ENCODE data around the gene TFPT.
A peak's percentile ranks its signal among the peaks of the same experiment; 100 is the strongest.
"Not testable (repeated sequence)": the region's sequence is repeated elsewhere in the genome, so short reads cannot be mapped to it uniquely, and the experiment has no call there.

Gene TFPT

DNA sequence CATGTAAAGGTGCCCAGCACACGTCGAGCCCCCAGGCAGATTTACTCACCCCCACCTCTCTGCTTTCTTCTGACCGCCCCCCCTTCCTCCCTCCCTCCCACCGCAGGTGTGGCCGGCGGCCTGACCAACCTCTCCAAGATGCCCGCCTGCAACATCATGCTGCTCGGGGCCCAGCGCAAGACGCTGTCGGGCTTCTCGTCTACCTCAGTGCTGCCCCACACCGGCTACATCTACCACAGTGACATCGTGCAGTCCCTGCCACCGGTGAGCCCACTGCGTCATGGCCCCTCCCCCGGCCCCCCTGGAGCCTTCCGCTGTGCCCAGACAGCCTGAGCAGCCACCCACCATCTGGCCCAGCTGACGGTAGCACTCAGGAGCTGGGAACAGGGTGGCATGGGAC lies 8.9 kb upstream of the TFPT start:
- no peak for DNase-seq (ENCODE audit: low read depth in 2 of 3, low spot score in 1 of 3)

DNA sequence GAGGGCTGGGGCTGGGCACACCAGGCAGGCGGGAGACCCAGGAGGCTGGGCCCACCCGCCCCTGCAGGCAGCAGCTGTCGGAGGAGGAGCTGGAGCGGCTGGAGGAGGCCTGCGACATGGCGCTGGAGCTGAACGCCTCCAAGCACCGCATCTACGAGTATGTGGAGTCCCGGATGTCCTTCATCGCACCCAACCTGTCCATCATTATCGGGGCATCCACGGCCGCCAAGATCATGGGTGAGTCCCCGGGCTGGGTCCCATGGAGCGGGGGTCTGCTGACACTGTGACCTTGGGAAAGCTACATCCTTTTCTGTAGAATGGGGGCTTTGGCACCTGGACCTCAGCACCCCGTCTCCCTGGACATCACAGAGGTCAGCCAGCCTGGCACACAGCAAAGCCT lies 8.2 kb upstream of the TFPT start:
- DNase-seq (ENCODE audit: low read depth in 2 of 3, low spot score in 1 of 3): no peak

DNA sequence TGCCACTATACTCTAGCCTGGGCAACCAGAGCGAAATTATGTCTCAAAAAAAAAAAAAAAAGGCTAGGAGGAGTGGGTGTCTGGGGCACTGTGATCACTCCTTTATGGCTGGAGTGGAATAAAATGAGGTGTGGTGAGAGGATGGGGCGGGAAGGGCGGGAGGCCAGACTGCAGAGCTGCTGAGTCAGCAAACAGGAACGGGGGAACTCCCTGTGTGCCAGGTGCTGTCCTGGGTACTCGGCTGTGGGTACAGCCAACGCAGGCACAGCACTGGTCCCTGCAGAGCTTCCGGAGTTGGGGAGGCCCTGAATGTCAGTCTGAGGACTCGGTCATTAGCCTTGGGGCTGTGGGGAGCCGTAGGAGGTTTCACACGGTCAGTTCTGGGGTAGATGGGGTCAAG lies 5.8 kb upstream of the TFPT start:
- DNase-seq (ENCODE audit: low read depth in 2 of 3, low spot score in 1 of 3): no peak

DNA sequence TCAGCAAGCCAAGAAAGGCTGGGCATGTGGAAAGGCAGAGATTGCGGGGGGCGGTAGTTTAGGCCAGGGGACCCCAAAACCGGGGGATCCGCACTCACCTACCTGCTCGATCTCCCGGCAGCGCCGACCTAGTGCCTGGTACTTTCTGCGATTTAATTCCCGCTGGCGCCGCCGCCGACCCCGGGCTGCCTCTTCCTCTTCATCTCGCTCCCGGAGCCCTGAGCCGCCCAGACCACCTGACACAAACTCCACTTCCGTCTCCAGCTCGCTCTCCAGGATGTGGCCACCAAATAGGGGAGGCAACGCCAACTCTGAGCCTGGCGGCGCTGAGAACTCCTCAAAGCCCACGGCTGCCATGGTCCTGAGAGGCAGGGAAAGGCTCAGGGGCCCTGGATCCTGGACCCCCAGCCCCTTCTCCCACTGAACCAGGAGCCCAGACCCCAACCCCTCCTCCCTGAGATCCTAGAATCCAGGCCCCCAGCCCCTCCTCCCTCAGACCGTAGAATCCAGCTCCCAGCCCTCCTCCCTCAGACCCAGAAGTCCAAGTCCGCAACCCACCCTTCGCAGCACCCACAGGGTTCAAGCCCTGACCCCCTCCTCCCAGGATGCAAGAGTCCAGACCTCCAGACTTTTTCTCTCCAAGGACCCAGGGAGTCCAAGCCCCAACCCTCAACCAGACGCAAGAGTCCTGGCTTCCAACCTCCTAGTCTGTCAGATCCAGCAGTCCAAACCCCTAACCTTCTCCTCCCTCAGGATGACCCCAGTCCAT lies 933 bp downstream of the TFPT start:
- DNase-seq (ENCODE audit: low read depth in 2 of 3, low spot score in 1 of 3): no peak

DNA sequence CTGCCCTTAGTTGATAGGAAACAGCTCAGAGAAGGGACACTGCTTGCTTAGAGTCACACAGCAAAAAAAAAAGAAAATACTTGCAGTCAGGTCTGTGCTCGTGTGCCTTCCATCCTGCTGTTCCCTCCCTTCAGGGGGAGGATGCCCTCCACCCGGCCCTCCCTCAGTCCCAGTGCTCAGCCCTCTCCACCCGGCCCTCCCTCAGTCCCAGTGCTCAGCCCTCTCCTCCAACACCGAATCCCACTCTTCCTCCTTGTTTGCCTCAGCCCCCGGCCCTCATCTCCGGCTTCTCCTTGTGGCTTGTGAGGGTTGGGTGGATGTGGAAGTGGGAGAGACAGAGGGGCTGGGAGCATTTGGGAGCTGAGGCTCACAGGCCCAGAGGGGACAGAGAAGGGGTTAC lies 5.8 kb downstream of the TFPT start:
- no peak for DNase-seq (ENCODE audit: low read depth in 2 of 3, low spot score in 1 of 3)

DNA sequence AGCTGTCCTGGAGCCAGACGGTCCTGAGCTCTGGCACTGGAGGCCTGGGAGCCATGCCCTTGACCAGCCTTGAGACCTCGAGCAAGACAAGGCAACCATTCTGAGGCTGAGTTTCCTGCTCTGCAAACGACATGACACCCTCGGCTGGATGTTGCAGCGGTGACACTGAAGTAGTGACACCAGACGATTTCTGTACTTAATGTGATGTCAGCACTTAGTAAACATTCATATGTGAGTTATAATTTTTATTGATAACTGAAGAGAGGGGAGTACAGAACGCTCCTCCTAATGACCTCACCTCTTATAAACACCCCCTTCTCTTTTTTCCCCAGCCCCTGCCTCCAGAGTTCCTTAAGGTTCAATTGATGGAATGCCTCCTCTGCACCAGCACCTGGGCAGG lies 7.0 kb downstream of the TFPT start:
- no peak for DNase-seq (ENCODE audit: low read depth in 2 of 3, low spot score in 1 of 3)

DNA sequence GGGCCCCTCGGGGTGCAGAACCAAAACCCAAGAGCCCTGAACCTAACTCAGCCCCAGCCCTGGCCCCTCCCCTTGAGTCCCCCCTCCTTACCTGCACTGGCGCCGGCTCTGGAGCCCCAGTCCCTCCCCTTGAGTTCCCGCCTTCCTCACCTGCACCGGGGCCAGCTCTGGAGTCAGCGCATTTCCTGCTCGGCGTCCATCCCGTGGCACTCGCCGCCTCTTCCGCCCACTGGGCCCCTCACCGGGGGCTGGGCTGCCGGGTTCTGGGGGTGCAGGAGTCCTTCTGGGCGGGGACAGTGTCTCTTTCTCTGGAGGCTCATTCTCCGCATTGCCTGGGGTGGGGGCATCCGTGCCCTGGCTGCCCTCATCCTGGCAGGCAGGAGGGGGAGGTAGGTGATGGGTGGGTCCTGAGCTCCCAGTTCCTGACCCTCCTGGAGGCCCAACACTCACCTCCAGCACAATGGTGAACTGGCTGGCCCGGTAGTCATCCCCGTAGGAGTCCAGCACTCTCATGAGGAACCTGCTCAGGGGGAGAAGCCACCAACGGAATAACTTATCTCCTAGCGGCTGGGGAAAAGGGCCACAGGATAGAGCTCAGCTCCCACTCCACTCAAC lies 7.5 kb downstream of the TFPT start:
- no peak for DNase-seq (ENCODE audit: low read depth in 2 of 3, low spot score in 1 of 3)

DNA sequence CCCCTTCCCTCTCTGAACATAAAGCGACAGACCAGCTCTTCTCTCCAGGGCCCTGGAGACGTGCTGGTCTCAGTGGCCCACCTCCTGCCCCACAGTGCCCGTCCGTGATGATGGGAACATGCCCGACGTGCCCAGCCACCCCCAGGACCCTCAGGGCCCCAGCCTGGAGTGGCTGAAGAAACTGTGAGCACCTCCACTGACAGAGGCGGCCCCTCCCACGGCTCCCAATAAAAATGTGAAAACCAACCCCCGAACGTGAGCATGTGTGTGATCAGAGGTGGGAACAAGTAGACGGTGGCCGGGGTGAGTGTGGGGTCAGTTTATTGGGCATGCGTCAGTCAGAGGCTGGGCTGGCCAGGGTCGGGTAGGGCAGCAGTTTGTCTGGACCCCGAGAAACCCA lies 8.7 kb downstream of the TFPT start:
- no peak for DNase-seq (ENCODE audit: low read depth in 2 of 3, low spot score in 1 of 3)

DNA sequence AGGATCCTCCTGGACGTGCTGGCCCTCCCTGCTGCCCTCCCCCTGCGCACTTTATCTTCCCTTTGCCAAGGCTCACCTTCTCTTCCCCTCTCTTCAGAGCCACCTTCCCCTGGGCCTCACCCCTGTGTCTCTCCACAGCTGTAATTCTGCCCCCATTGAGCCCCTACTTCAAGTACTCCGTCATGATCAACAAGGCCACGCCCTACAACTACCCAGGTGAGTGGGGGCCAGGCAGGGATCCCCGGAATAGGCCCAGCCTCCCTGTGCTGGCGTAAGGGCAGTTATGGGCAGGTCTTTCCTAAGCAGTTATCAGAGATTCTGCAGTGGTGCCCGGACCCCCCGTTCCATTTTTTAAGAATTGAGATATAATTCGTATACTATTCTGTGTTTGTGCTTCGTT lies 9.7 kb downstream of the TFPT start:
- DNase-seq (ENCODE audit: low read depth in 2 of 3, low spot score in 1 of 3): no peak

DNA sequence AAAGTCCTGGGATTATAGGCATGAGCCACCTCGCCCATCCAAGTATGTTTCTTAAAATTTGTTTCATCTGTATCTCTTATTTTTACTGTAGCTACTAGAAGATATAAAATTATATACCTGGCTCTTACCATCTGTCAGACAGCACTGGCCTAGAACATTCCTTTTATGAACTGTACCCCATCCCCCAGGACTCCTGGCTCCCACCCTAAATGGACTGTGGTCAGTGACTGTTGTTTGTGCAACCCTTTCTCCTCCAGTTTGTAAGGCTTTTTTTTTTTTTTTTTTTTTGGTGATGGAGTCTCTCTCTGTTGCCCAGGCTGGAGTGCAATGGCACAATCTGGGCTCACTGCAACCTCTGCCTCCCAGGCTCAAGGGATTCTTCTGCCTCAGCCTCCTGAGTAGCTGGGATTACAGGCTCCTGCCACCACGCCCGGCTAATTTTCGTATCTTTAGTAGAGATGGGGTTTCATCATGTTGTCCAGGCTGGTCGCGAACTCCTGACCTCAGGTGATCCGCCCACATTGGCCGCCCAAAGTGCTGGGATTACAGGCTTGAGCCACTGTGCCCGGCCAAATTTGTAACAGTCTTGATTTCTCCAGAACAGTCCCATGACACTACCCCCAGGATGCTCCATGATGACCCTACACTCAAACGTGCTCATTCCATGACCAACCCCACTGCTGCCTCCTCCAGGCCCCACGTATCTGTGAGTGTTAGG lies 10.3 kb downstream of the TFPT start:
- DNase-seq (ENCODE audit: low read depth in 2 of 3, low spot score in 1 of 3): no peak

DNA sequence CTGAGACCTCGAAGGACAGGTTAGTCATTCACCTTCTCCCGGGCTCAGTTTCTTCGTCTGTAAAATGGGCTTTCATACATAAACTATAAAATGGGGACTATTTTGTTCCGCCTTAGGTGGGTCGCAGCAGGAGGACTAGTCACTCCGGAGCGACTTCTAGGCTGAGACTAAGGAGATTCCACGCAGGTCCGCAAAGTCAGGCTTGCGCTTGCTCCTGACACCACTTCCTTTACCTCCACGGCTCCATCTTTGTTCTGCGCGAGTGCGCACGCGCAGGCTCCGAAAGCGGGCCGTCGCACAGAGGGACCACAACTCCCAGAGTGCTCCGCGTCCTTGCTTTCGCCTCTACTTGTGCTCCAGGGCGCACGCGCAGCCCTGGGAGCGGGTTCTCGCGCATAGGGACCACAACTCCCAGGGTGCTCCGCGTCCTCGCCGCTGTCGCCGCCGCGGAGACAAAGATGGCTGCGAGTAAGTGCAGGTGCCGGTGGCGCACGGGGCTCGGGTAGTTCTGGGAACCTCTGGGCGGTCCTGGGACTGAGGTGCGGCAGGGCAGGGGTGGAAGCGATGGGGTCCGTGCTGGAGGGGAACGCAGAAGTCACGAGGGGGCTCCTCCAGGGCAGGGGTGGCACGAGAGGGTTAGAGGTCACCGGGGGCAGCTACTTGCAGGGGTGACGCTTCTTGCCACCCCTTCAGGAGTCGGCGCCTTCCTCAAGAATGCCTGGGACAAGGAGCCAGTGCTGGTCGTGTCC lies 12.9 kb downstream of the TFPT start, which contains the start of gene NDUFA3:
Gene NDUFA3, plus strand, starts transcription at position 435 of the 749 bp plus-strand sequence. Its CDS starts 24 bp downstream, at position 459.
- peak; percentile 88 to 97 (median 96) for DNase-seq (ENCODE audit: low read depth in 2 of 3, low spot score in 1 of 3)

DNA sequence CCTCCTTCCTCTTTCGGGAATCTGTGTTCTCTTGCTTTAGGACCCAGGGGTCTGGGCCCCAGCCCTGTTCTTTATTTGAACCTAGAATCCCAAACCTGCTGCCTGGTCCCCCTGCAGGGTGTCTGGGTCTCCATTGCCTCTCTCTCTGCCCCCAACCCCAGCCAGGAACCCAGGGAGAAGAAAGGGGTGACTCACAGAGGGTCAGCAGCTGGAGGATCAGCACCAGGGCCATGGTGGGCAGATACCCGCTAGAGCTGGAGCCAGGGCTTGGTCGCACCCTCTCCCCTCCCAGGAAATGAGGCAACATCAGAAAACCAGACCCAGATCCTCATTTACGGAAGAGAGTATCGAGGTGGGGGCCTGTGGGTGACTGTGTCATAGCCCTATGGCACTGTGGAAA lies 14.9 kb downstream of the TFPT start, which contains the start of gene OSCAR:
Gene OSCAR, minus strand, starts transcription at position 243 of the 400 bp plus-strand sequence. Its CDS starts 11 bp downstream, at position 232.
- no peak for DNase-seq (ENCODE audit: low read depth in 2 of 3, low spot score in 1 of 3)

DNA sequence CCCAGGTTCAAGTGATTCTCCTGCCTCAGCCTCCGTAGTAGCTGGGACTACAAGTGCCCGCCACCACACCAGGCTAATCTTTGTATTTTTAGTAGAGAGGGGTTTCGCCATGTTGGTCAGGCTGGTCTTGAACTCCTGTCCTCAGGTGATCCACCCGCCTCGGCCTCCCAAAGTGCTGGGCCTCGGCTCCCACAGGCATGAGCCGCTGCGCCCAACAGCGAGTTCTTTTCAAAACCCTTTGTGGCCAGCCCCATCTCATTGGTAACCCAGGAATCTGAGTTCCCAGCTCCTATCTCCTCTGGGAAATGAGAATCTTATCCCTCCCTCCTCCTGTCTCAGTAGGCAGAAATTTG lies 15.6 kb downstream of the TFPT start:
- not testable (repeated sequence) for DNase-seq (ENCODE audit: low read depth in 2 of 3, low spot score in 1 of 3)

DNA sequence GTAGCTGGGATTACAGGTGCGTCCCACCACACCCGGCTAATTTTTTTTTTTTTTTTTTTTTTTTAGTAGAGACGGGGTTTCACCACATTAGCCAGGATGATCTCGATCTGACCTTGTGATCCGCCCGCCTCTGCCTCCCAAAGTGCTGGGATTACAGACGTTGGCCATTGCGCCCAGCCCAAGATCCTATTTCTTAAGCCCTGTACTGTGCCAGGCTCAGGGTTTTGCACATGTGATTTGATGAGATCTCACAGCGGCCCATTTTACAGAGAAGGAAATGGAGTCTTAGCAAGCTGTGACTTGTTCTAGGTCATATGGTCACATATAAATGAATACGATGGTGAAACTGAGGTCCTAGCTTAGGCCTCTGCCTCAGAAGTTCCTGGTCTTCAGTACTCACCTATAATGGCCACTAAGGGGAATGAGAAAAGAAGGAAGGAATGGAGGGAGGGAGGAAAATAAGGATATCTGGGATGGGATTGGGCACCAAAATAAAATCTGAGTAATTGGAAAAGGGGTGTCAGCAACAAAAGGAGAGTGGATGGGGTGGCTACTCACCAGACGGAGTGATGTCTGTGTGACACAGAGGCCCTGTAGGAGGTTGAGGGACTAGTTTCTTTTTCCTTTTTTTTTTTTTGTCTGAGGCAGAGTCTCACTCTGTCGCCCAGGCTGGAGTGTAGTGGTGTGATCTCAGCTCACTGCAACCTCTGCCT lies 16.1 kb downstream of the TFPT start:
- DNase-seq (ENCODE audit: low read depth in 2 of 3, low spot score in 1 of 3): no peak

DNA sequence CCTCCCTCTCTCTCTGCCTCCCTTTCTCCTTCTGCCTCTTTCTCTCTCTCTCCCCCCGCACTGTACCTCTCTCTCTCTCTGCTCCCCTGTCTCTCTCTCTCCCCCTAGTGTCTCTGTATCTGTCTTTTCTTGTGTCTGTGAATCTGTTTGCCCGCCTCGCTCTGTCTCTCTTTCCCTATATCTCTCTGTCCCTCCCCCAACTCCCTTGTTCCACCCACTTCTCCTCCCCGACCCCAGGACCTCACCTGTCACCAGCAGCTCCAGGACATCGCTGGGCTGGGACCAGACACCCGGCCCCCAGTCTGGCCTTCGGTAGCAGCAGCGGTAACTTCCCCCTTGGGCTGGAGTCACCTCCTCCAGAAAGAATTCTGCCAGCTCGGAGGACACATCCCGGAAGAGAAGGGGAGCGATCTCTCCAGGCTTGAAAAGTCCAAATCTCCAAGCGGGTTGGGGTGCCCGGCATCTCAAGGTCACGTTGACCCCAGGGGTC lies 18.8 kb downstream of the TFPT start:
- DNase-seq (ENCODE audit: low read depth in 2 of 3, low spot score in 1 of 3): no peak

DNA sequence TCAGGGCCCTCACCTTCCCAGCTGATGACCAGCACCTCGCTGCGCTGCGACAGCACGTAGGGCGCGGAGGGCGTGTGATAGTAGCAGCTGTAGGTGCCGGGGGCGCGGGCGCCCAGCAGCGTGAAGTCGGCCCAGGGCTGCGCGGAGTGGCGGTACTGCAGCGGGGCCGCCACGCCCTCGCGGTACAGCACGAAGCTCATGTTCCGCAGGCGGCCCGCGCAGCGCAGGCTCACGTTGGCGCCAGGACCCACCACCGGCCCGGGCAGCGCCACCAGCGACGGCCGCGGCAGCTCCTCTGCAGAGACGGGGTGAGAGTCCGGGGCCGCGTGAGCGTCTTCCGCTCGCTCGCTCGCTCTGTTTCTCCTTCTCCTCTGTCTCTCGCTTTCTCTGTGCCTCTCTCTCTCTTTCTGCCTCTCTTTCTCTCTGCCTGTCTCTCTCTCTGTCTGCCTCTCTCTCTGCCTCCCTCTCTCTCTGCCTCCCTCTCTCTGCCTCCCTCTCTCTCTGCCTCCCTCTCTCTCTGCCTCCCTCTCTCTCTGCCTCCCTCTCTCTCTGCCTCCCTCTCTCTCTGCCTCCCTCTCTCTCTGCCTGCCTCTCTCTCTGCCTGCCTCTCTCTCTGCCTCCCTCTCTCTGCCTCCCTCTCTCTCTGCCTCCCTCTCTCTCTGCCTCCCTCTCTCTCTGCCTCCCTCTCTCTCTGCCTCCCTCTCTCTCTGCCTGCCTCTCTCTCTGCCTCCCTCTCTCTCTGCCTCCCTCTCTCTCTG lies 19.4 kb downstream of the TFPT start:
- DNase-seq (ENCODE audit: low read depth in 2 of 3, low spot score in 1 of 3): peak in 1 of 3 donors; percentile 31

DNA sequence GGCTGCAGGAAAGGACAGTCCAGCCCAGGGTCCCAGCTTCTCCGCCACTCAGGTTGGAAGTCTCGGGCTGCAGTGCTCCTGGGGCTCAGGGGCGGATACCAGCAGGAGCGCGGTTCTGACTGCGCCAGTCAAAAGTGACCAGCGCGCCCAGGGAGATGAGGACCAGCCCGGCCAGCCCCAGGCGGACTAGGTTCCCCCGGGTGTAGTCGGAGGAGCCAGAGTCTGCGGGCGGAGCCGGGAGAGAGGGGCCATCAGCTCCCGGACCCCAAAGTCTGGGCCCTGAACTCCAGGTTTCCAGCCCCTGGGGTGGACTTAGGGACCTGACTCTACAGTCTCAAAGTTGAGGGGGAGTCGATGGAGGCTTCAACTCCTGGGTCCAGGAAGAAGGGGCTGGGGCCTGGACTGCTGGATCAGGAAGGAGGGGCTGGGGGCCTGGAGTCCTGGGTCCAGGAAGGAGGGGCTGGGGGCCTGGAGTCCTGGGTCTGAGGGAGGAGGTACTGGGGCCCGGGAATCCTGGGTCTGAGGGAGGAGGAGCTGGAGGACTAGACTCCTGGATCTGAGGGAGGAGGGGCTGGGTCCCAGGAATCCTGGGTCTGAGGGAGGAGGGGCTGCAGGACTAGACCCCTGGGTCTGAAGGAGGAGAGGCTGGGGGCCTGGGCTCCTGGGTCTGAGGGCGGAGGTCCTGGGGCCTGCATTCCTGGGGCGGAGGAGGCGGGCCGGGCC lies 20.2 kb downstream of the TFPT start:
- DNase-seq (ENCODE audit: low read depth in 2 of 3, low spot score in 1 of 3): no peak

DNA sequence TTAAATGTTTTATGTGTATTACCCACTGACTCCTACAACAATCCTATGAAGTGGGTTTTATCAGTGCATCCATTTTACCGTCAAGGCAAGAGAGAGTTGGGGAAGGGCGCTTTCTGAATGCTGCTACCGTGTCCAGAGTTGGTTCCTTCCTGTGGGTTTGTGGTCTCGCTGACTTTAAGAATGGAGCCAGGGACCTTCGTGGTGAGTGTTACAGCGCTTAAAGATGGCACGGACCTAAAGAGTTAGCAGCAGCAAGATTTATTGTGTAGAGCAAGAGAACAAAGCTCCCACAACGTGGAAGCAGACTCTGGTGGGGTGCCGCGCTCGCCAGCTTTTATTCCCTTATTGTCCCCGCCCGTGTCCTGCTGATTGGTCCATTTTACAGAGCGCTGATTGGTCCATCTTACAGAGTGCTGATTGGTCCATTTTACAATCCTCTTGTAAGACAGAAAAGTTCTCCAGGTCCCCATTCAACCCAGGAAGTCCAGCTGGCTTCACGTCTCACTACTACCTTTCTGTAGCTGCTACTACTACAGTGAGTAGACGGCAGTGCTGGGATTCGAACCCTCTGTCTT lies 20.9 kb downstream of the TFPT start:
- DNase-seq (ENCODE audit: low read depth in 2 of 3, low spot score in 1 of 3): no peak

DNA sequence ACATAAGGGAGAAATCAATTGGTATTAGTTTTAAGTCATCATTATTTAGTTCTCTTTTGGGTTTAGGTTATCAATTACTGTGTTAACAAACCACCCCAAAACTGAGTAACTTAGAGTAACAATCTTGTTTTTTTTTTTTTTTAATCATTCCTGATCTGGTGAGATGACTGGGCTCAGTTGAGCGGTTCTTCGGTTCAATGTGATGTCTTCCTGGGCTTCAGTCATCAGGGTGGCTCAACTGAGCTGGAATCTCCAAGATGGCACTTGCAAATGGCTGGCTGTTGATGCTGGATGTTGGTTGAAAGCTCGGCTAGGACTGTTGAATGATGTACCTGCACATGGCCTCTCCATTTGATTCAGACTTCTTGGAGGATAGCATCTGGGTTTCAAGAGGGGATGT lies 31.0 kb downstream of the TFPT start:
- no peak for DNase-seq (ENCODE audit: low read depth in 2 of 3, low spot score in 1 of 3)
